Liver (tissue), 3 donors: ENCODE results near the gene RBM3.

Experiments
- CTCF ChIP-seq: fragments of 150-350 bp; IDR thresholded peaks from 2 replicates; pipeline ENCODE4 v1.5.1; 2017; ENCODE audit warnings: improper control_type of control experiment, low read depth, low read length; ENCODE audit not compliant: missing input control
- GABPA ChIP-seq, 2 donors: IDR thresholded peaks in 1 of 2; conservative IDR thresholded peaks in 1 of 2; 2 replicates each; pipeline ENCODE4 v1.6.1; 2016; ENCODE audit warnings: antibody characterized with exemption in 2 of 2, mild to moderate bottlenecking in 1 of 2, moderate library complexity in 1 of 2
- MAX ChIP-seq: IDR thresholded peaks from 2 replicates; pipeline ENCODE4 v1.6.1; 2016; ENCODE audit warnings: antibody characterized with exemption
- RAD21 ChIP-seq, 2 donors: IDR thresholded peaks; 2 replicates each; pipeline ENCODE4 v1.6.1; 2016; ENCODE audit warnings: antibody characterized with exemption in 2 of 2, mild to moderate bottlenecking in 2 of 2
- TAF1 ChIP-seq: conservative IDR thresholded peaks from 2 replicates; pipeline ENCODE4 v1.6.1; 2016; ENCODE audit warnings: antibody characterized with exemption, mild to moderate bottlenecking
- donor health status: healthy.
- donor health status: healthy.

- TF ChIP-seq GABPA (IDR thresholded peaks at IDR 0.05 in 1 of 2, conservative IDR thresholded peaks at IDR 0.05 in 1 of 2): no peak
- no peak for TF ChIP-seq MAX
- no peak for TF ChIP-seq CTCF
- TF ChIP-seq RAD21 (IDR thresholded peaks at IDR 0.05): no peak
- TF ChIP-seq TAF1: no peak
Measured at GRCh38 chrX:48538641-48539344, 35.5 kb upstream of the RBM3 start.
